Fibroblast of pulmonary artery (primary cell): ENCODE measurements around the gene MAPK4.

Experiments used
- DNase-seq: peaks from one replicate; pipeline ENCODE4 v3.0.0-alpha.2; 2010; ENCODE audit warnings: low read depth
- H3K4me3 ChIP-seq: replicated peaks from 2 replicates; pipeline ENCODE4 v1.5.1; 2011; ENCODE audit warnings: low read depth, mild to moderate bottlenecking, control low read depth, low read length, moderate library complexity
- CTCF ChIP-seq: IDR thresholded peaks from 2 replicates; pipeline ENCODE4 v1.5.1; 2011; ENCODE audit warnings: mild to moderate bottlenecking, control low read depth, low read length, inconsistent platforms; ENCODE audit errors: missing control alignments

MAPK4 gene

GRCh38 chr18:50619861-50620275 lies 60.0 kb downstream of the MAPK4 start:
- H3K4me3 ChIP-seq = no peak overlapping the region
- TF ChIP-seq CTCF = no peak
- DNase-seq = no peak

GRCh38 chr18:50620319-50620718 lies 60.4 kb downstream of the MAPK4 start:
- no peak for DNase-seq
- no peak for TF ChIP-seq CTCF
- H3K4me3 ChIP-seq = no peak overlapping the region

GRCh38 chr18:50621366-50621765 lies 61.5 kb downstream of the MAPK4 start:
- TF ChIP-seq CTCF = no peak
- DNase-seq = no peak
- H3K4me3 ChIP-seq = no peak overlapping the region

GRCh38 chr18:50622320-50622719 lies 62.4 kb downstream of the MAPK4 start:
- TF ChIP-seq CTCF = no peak
- DNase-seq = no peak
- no peak overlapping the region for H3K4me3 ChIP-seq

- no peak for DNase-seq
- no peak overlapping the region for H3K4me3 ChIP-seq
- no peak for TF ChIP-seq CTCF
These were observed 63.0 kb downstream of the MAPK4 start for GRCh38 chr18:50622865-50623393.

- no peak overlapping the region for H3K4me3 ChIP-seq
- no peak for DNase-seq
- no peak for TF ChIP-seq CTCF
These were observed 63.9 kb downstream of the MAPK4 start for GRCh38 chr18:50623694-50624352.

- TF ChIP-seq CTCF = no peak
- no peak overlapping the region for H3K4me3 ChIP-seq
- DNase-seq = no peak
These were observed 65.1 kb downstream of the MAPK4 start for GRCh38 chr18:50624981-50625380.
